Measurements from ENCODE around the gene SEMA4G.

The SEMA4G gene

GRCh38 chr10:100982916-100983830 lies 13.9 kb downstream of the SEMA4G start:
- H3K4me2 ChIP-seq (ENCODE audit: low read length): no peak overlapping the region
- H2AFZ ChIP-seq (ENCODE audit: low read depth, low read length): no peak overlapping the region
- H3K4me1 ChIP-seq (ENCODE audit: low read length): peaks cover 11% of the 10 kb centered on the region
- no peak overlapping the region for H3K27ac ChIP-seq (ENCODE audit: low read length)
- no peaks in the 10 kb centered on the region for H4K20me1 ChIP-seq (ENCODE audit: insufficient read depth, low read length)
- TF ChIP-seq EZH2phosphoT487 (IDR thresholded peaks at IDR 0.05; ENCODE audit: low read depth): no peak
- H3K27me3 ChIP-seq (ENCODE audit: low read depth, low read length): no peaks in the 10 kb centered on the region
- no peaks in the 10 kb centered on the region for H3K36me3 ChIP-seq (replicated peaks; ENCODE audit: low read depth, low read length)
- no peaks in the 10 kb centered on the region for H3K9me3 ChIP-seq (ENCODE audit: insufficient read depth, low read length)
- H3K79me2 ChIP-seq (ENCODE audit: low read length): peaks cover 24% of the 10 kb centered on the region
- no peak overlapping the region for H3K9ac ChIP-seq (ENCODE audit: low read length)
- no peak overlapping the region for H3K4me3 ChIP-seq (ENCODE audit: low read length)

DNA sequence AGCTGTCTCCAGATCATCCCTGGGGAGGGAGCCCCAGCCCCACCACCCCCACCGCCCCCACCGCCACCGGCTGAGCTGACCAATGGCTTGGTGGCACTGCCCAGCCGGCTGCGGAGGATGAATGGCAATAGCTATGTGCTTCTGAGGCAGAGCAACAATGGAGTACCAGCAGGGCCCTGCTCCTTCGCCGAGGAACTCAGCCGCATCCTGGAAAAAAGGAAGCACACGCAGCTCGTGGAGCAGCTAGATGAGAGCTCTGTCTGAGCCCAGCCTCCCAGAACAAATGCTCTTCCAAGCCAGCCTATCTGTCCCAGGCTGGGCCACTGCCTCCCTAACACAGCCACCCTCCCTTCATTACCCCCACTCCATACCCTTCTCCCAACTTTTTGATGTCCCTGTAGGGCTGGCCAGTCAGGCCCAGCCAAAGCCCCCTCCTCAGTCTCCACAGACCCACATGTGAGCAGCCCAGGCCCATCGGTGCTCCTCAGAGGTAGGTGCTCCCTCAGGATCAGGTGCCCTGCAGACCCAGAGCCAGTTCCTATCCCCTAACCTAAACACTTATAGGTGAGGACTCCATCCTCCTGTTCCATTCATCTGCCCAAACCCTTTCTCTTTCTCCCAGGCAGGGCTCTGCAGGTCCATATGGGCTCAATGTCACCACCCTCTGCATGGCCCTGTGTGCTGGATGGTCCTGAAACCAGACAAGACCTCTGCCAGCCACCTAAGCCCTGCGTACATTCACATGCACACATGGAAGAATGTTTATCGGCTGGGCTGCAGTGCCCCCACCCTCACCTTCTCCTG lies 14.8 kb downstream of the SEMA4G start:
- TF ChIP-seq, protein P1, sequence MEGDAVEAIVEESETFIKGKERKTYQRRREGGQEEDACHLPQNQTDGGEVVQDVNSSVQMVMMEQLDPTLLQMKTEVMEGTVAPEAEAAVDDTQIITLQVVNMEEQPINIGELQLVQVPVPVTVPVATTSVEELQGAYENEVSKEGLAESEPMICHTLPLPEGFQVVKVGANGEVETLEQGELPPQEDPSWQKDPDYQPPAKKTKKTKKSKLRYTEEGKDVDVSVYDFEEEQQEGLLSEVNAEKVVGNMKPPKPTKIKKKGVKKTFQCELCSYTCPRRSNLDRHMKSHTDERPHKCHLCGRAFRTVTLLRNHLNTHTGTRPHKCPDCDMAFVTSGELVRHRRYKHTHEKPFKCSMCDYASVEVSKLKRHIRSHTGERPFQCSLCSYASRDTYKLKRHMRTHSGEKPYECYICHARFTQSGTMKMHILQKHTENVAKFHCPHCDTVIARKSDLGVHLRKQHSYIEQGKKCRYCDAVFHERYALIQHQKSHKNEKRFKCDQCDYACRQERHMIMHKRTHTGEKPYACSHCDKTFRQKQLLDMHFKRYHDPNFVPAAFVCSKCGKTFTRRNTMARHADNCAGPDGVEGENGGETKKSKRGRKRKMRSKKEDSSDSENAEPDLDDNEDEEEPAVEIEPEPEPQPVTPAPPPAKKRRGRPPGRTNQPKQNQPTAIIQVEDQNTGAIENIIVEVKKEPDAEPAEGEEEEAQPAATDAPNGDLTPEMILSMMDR (IDR thresholded peaks at IDR 0.05; ENCODE audit: low read depth, low read length): no peak
- TF ChIP-seq EZH2phosphoT487 (IDR thresholded peaks at IDR 0.05; ENCODE audit: low read depth): no peak
- Histone ChIP-seq H3K4me2 (ENCODE audit: low read length) (no peak overlapping the region), H3K79me2 (ENCODE audit: low read length) (peaks cover 33% of the 10 kb centered on the region), H4K20me1 (ENCODE audit: insufficient read depth, low read length) (no peaks in the 10 kb centered on the region), H3K27me3 (ENCODE audit: low read depth, low read length) (no peaks in the 10 kb centered on the region), H3K9me3 (ENCODE audit: insufficient read depth, low read length) (no peaks in the 10 kb centered on the region), H3K27ac (ENCODE audit: low read length) (no peak overlapping the region), H3K4me3 (ENCODE audit: low read length) (no peak overlapping the region), H3K4me1 (ENCODE audit: low read length) (peaks cover 18% of the 10 kb centered on the region), H3K36me3 (replicated peaks; ENCODE audit: low read depth, low read length) (peaks cover under 1% of the 10 kb centered on the region), H2AFZ (ENCODE audit: low read depth, low read length) (no peak overlapping the region), H3K9ac (ENCODE audit: low read length) (no peak overlapping the region)

GRCh38 chr10:100984672-100985177 lies 15.4 kb downstream of the SEMA4G start:
- peaks cover 39% of the 10 kb centered on the region for H3K79me2 ChIP-seq (ENCODE audit: low read length)

GRCh38 chr10:100985336-100985735 lies 16.0 kb downstream of the SEMA4G start:
- no peaks in the 10 kb centered on the region for H3K9me3 ChIP-seq (ENCODE audit: insufficient read depth, low read length)
- peaks cover 18% of the 10 kb centered on the region for H3K4me1 ChIP-seq (ENCODE audit: low read length)
- no peak overlapping the region for H3K9ac ChIP-seq (ENCODE audit: low read length)
- no peak overlapping the region for H3K27ac ChIP-seq (ENCODE audit: low read length)
- no peaks in the 10 kb centered on the region for H4K20me1 ChIP-seq (ENCODE audit: insufficient read depth, low read length)
- H3K36me3 ChIP-seq (replicated peaks; ENCODE audit: low read depth, low read length): peaks cover 9% of the 10 kb centered on the region
- TF ChIP-seq, protein P1 (IDR thresholded peaks at IDR 0.05; ENCODE audit: low read depth, low read length): no peak
- no peak for TF ChIP-seq EZH2phosphoT487 (IDR thresholded peaks at IDR 0.05; ENCODE audit: low read depth)
- H3K4me3 ChIP-seq (ENCODE audit: low read length): no peak overlapping the region
- H3K27me3 ChIP-seq (ENCODE audit: low read depth, low read length): no peaks in the 10 kb centered on the region
- peaks cover 45% of the 10 kb centered on the region for H3K79me2 ChIP-seq (ENCODE audit: low read length)
- no peak overlapping the region for H3K4me2 ChIP-seq (ENCODE audit: low read length)
- no peak overlapping the region for H2AFZ ChIP-seq (ENCODE audit: low read depth, low read length)

More at GRCh38 chr10:100984672-100985177, 15.4 kb downstream of the SEMA4G start:
- no peak for TF ChIP-seq EZH2phosphoT487 (IDR thresholded peaks at IDR 0.05; ENCODE audit: low read depth)
- TF ChIP-seq, protein P1 (IDR thresholded peaks at IDR 0.05; ENCODE audit: low read depth, low read length): no peak
- H2AFZ ChIP-seq (ENCODE audit: low read depth, low read length): no peak overlapping the region
- H3K36me3 ChIP-seq (replicated peaks; ENCODE audit: low read depth, low read length): peaks cover 6% of the 10 kb centered on the region
- H3K9ac ChIP-seq (ENCODE audit: low read length): no peak overlapping the region
- no peak overlapping the region for H3K27ac ChIP-seq (ENCODE audit: low read length)
- H3K27me3 ChIP-seq (ENCODE audit: low read depth, low read length): no peaks in the 10 kb centered on the region
- H3K4me1 ChIP-seq (ENCODE audit: low read length): peaks cover 18% of the 10 kb centered on the region
- no peak overlapping the region for H3K4me3 ChIP-seq (ENCODE audit: low read length)
- H3K9me3 ChIP-seq (ENCODE audit: insufficient read depth, low read length): no peaks in the 10 kb centered on the region
- H4K20me1 ChIP-seq (ENCODE audit: insufficient read depth, low read length): no peaks in the 10 kb centered on the region
- no peak overlapping the region for H3K4me2 ChIP-seq (ENCODE audit: low read length)

Measured in OCI-LY3 (cell line).